ENCODE results near the gene KRT84. TPM values are rescaled to one million over a fixed set of nuclear protein-coding genes. Genes with fewer than 3 reads are reported as not detected.
"Not testable (repeated sequence)": the region's sequence is repeated elsewhere in the genome, so short reads cannot be mapped to it uniquely, and the experiment has no call there.

Gene KRT84
- total RNA-seq, 1 donor from 2014 or later: not detected

DNA sequence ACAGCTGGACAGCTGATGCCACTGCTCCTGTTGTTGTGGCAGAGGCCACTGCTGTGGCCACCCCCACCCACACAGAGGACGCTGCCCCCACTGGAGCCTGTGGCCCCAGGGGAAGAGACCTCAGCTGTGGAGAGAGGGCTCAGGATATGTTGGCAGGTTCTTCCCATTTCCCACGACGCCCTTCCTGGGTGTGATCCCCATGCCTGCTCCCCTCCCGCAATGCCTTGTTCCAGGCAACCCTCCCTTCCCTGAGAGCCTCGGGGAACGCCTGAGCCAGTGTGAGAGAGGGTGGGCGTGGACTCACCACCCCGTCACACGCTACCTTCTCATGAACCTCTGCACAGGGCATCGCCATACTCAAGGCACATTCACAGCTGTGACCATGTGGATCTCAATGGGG, 26.4 kb upstream of the KRT84 start:
- Mint-ChIP-seq H3K36me3 (ENCODE audit: unreplicated experiment) (no peaks in the 10 kb centered on the region), H3K4me1 (ENCODE audit: unreplicated experiment) (peaks cover 8% of the 10 kb centered on the region), H3K4me3 (ENCODE audit: unreplicated experiment) (no peak overlapping the region), H3K27ac (ENCODE audit: unreplicated experiment) (no peak overlapping the region), H3K9me3 (ENCODE audit: unreplicated experiment) (no peaks in the 10 kb centered on the region), H3K27me3 (ENCODE audit: unreplicated experiment) (peaks cover 21% of the 10 kb centered on the region)
- TF ChIP-seq, protein P1, sequence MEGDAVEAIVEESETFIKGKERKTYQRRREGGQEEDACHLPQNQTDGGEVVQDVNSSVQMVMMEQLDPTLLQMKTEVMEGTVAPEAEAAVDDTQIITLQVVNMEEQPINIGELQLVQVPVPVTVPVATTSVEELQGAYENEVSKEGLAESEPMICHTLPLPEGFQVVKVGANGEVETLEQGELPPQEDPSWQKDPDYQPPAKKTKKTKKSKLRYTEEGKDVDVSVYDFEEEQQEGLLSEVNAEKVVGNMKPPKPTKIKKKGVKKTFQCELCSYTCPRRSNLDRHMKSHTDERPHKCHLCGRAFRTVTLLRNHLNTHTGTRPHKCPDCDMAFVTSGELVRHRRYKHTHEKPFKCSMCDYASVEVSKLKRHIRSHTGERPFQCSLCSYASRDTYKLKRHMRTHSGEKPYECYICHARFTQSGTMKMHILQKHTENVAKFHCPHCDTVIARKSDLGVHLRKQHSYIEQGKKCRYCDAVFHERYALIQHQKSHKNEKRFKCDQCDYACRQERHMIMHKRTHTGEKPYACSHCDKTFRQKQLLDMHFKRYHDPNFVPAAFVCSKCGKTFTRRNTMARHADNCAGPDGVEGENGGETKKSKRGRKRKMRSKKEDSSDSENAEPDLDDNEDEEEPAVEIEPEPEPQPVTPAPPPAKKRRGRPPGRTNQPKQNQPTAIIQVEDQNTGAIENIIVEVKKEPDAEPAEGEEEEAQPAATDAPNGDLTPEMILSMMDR (IDR thresholded peaks at IDR 0.05): no peak
- DNase-seq (ENCODE audit: extremely low spot score, unreplicated experiment): no peak

DNA sequence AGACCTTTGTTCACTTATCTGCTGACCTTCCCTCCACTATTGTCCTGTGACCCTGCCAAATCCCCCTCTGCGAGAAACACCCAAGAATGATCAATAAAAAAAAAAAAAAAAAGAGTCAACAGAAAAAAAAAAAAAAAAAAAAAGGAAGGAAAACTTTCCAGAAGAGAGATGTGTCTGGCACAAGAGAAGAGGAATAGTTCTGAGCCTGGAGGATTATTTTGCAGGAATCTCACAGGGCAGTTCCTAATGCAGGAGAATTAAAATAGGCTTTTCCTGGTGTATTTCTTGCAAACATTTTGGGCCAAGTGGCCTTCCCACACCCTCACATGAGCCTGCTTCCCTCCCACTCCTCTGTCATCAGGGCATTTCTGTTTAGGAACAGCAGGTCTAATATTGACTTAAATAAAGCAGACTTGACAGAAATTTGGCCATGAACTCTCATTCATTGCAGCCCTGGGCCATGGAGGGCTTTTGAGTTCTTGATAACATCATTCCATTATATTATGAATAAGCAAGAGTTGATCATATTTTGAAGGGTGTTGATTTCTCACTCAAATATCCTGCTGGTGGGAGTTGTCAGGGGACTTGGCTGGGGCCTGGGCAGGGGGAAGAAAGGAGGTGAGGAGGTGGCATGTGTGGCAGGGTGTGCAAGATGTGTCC, 25.3 kb upstream of the KRT84 start:
- not testable (repeated sequence) for H3K27ac Mint-ChIP-seq (ENCODE audit: unreplicated experiment); H3K4me1 Mint-ChIP-seq (ENCODE audit: unreplicated experiment); H3K36me3 Mint-ChIP-seq (ENCODE audit: unreplicated experiment); H3K9me3 Mint-ChIP-seq (ENCODE audit: unreplicated experiment); H3K4me3 Mint-ChIP-seq (ENCODE audit: unreplicated experiment); DNase-seq (ENCODE audit: extremely low spot score, unreplicated experiment)
- H3K27me3 Mint-ChIP-seq (ENCODE audit: unreplicated experiment): peaks cover 21% of the 10 kb centered on the region

DNA sequence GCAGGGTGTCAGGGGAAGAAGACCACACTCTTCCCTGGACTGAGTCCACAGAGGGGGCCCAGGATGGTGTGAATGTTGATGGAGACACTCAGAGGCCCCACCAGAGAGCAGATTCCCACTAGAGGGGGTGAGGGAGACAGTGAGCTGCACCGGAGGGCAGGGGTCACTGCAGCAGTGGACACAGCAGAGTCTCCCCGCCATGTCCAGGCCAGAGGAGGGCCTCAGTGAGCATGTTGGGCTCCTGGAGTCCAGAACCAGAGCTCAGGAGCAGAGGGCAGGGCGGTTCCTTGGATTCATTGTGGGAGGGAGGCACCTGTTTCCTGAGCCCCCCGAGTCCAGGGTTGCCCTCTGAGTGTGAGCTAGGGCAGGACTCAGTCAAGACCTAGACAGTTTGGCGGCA, 22.5 kb upstream of the KRT84 start:
- Mint-ChIP-seq H3K9me3 (ENCODE audit: unreplicated experiment) (no peaks in the 10 kb centered on the region), H3K4me3 (ENCODE audit: unreplicated experiment) (no peak overlapping the region), H3K4me1 (ENCODE audit: unreplicated experiment) (no peaks in the 10 kb centered on the region), H3K36me3 (ENCODE audit: unreplicated experiment) (no peaks in the 10 kb centered on the region), H3K27me3 (ENCODE audit: unreplicated experiment) (peaks cover 27% of the 10 kb centered on the region), H3K27ac (ENCODE audit: unreplicated experiment) (no peak overlapping the region)
- DNase-seq (ENCODE audit: extremely low spot score, unreplicated experiment): no peak
- TF ChIP-seq, protein P1 (IDR thresholded peaks at IDR 0.05): no peak

DNA sequence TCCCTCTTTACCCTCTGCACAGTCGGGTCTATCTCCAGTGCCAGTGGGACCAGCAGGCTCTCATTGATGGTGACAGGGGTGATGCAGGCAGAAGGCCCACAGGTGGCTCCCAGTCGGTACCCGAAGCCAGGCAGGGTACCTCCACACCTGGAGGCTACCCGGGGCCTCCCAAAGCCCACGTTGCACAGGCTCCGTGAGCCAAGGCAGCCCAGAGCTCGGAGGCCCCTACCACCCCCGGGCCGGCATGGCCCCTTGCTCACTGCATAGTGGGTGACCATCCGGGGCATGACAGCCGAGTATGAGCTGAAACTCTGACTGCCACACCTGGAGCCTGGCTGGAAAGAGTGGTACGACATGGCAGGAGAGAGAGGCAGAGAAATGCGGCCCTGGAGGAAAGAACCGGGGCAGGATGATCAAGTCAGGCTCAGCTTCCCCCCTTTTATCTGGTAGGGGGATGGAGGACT, 20.5 kb upstream of the KRT84 start, which contains the start of gene KRT82:
Gene KRT82, minus strand, starts transcription at position 414 of the 464 bp plus-strand sequence. Its CDS starts 58 bp downstream, at position 356.
- H3K27me3 Mint-ChIP-seq (ENCODE audit: unreplicated experiment): peaks cover 36% of the 10 kb centered on the region
- no peaks in the 10 kb centered on the region for H3K36me3 Mint-ChIP-seq (ENCODE audit: unreplicated experiment)
- no peak for DNase-seq (ENCODE audit: extremely low spot score, unreplicated experiment)
- H3K27ac Mint-ChIP-seq (ENCODE audit: unreplicated experiment): no peak within 1 kb of the TSS
- H3K4me3 Mint-ChIP-seq (ENCODE audit: unreplicated experiment): no peak within 1 kb of the TSS
- H3K4me1 Mint-ChIP-seq (ENCODE audit: unreplicated experiment): no peaks in the 10 kb centered on the region
- TF ChIP-seq, protein P1 (IDR thresholded peaks at IDR 0.05): no peak
- H3K9me3 Mint-ChIP-seq (ENCODE audit: unreplicated experiment): no peaks in the 10 kb centered on the region

DNA sequence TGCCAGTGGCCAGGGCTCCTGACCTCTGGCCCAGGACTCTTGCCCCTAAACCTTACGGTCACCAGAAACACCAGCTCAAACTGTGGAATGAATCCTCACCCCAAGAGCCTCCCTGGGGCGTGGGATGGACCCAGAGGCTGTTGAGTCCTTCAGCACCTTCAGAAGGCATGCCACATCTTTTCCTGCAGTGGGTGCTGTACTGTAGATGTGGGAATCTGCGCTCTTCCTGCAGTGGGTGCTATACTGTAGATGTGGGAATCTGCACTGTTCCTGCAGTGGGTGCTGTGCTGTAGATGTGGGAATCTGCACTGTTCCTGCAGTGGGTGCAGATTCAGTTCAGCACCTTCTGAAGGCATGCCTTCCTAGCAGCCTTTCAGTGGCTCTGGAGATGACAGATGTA, 19.5 kb upstream of the KRT84 start:
- DNase-seq (ENCODE audit: extremely low spot score, unreplicated experiment): no peak
- peaks cover 36% of the 10 kb centered on the region for H3K27me3 Mint-ChIP-seq (ENCODE audit: unreplicated experiment)
- H3K27ac Mint-ChIP-seq (ENCODE audit: unreplicated experiment): no peak overlapping the region
- no peaks in the 10 kb centered on the region for H3K4me1 Mint-ChIP-seq (ENCODE audit: unreplicated experiment)
- H3K36me3 Mint-ChIP-seq (ENCODE audit: unreplicated experiment): no peaks in the 10 kb centered on the region
- no peaks in the 10 kb centered on the region for H3K9me3 Mint-ChIP-seq (ENCODE audit: unreplicated experiment)
- TF ChIP-seq, protein P1 (IDR thresholded peaks at IDR 0.05): no peak
- H3K4me3 Mint-ChIP-seq (ENCODE audit: unreplicated experiment): no peak overlapping the region
